Activated naive CD4-positive, alpha-beta T cell treated with anti-CD3 and anti-CD28 coated beads, Interleukin-2, amount 50 U/mL, for 24 hours (primary cell): ENCODE results near the gene MYBPC3.

Source experiments
- H3K27ac Mint-ChIP-seq: one replicate; pipeline ENCODE4 v1.8.0; 2021; ENCODE audit warnings: mild to moderate bottlenecking, mixed read lengths
- H3K27me3 Mint-ChIP-seq: one replicate; pipeline ENCODE4 v1.8.0; 2021; ENCODE audit warnings: mixed read lengths
- H3K36me3 Mint-ChIP-seq: one replicate; pipeline ENCODE4 v1.8.0; 2021; ENCODE audit warnings: mixed read lengths
- H3K4me1 Mint-ChIP-seq: one replicate; pipeline ENCODE4 v1.8.0; 2021; ENCODE audit warnings: mixed read lengths
- H3K4me3 Mint-ChIP-seq: one replicate; pipeline ENCODE4 v1.8.0; 2021; ENCODE audit warnings: mild to moderate bottlenecking, mixed read lengths
- H3K9me3 Mint-ChIP-seq: one replicate; pipeline ENCODE4 v1.8.0; 2021; ENCODE audit warnings: mixed read lengths

The MYBPC3 gene

GRCh38 chr11:47389577-47390421 lies 37.3 kb upstream of the MYBPC3 start:
- Mint-ChIP-seq H3K4me3 (no peak overlapping the region), H3K9me3 (no peaks in the 10 kb centered on the region), H3K27me3 (no peaks in the 10 kb centered on the region), H3K36me3 (no peaks in the 10 kb centered on the region), H3K4me1 (peaks cover 46% of the 10 kb centered on the region), H3K27ac (no peak overlapping the region)

GRCh38 chr11:47388697-47389576 lies 36.4 kb upstream of the MYBPC3 start:
- Mint-ChIP-seq H3K27ac (no peak overlapping the region), H3K36me3 (no peaks in the 10 kb centered on the region), H3K9me3 (no peaks in the 10 kb centered on the region), H3K4me3 (no peak overlapping the region), H3K4me1 (peaks cover 41% of the 10 kb centered on the region), H3K27me3 (no peaks in the 10 kb centered on the region)

GRCh38 chr11:47387944-47388696 lies 35.6 kb upstream of the MYBPC3 start:
- no peak overlapping the region for H3K27ac Mint-ChIP-seq
- no peaks in the 10 kb centered on the region for H3K9me3 Mint-ChIP-seq
- H3K4me3 Mint-ChIP-seq = no peak overlapping the region
- peaks cover 33% of the 10 kb centered on the region for H3K4me1 Mint-ChIP-seq
- H3K36me3 Mint-ChIP-seq = no peaks in the 10 kb centered on the region
- H3K27me3 Mint-ChIP-seq = no peaks in the 10 kb centered on the region

GRCh38 chr11:47384498-47384897 lies 32.0 kb upstream of the MYBPC3 start:
- no peaks in the 10 kb centered on the region for H3K9me3 Mint-ChIP-seq
- H3K36me3 Mint-ChIP-seq = no peaks in the 10 kb centered on the region
- no peak overlapping the region for H3K27ac Mint-ChIP-seq

GRCh38 chr11:47383071-47383470 lies 30.6 kb upstream of the MYBPC3 start:
- Mint-ChIP-seq H3K4me1 (no peaks in the 10 kb centered on the region), H3K36me3 (no peaks in the 10 kb centered on the region), H3K9me3 (no peaks in the 10 kb centered on the region), H3K27ac (no peak overlapping the region), H3K4me3 (no peak overlapping the region), H3K27me3 (no peaks in the 10 kb centered on the region)

More at GRCh38 chr11:47384498-47384897, 32.0 kb upstream of the MYBPC3 start:
- Mint-ChIP-seq H3K27me3 (no peaks in the 10 kb centered on the region), H3K4me1 (peaks cover 11% of the 10 kb centered on the region), H3K4me3 (no peak overlapping the region)

- no peaks in the 10 kb centered on the region for H3K9me3 Mint-ChIP-seq
- no peak overlapping the region for H3K27ac Mint-ChIP-seq
- H3K4me1 Mint-ChIP-seq = no peaks in the 10 kb centered on the region
- no peaks in the 10 kb centered on the region for H3K36me3 Mint-ChIP-seq
- H3K4me3 Mint-ChIP-seq = no peak overlapping the region
- no peaks in the 10 kb centered on the region for H3K27me3 Mint-ChIP-seq
These were observed 27.6 kb upstream of the MYBPC3 start for GRCh38 chr11:47380078-47380477.

GRCh38 chr11:47379317-47379716 lies 26.8 kb upstream of the MYBPC3 start:
- H3K36me3 Mint-ChIP-seq = no peaks in the 10 kb centered on the region
- no peaks in the 10 kb centered on the region for H3K27me3 Mint-ChIP-seq
- no peak overlapping the region for H3K27ac Mint-ChIP-seq
- H3K9me3 Mint-ChIP-seq = no peaks in the 10 kb centered on the region
- no peak overlapping the region for H3K4me3 Mint-ChIP-seq
- peaks cover 7% of the 10 kb centered on the region for H3K4me1 Mint-ChIP-seq

- no peak overlapping the region for H3K4me3 Mint-ChIP-seq
- H3K27ac Mint-ChIP-seq = no peak overlapping the region
- H3K36me3 Mint-ChIP-seq = no peaks in the 10 kb centered on the region
- peaks cover 11% of the 10 kb centered on the region for H3K4me1 Mint-ChIP-seq
- H3K9me3 Mint-ChIP-seq = no peaks in the 10 kb centered on the region
- no peaks in the 10 kb centered on the region for H3K27me3 Mint-ChIP-seq
These were observed 26.3 kb upstream of the MYBPC3 start for GRCh38 chr11:47378836-47379170.

GRCh38 chr11:47378010-47378835 lies 25.7 kb upstream of the MYBPC3 start, which contains the start of gene SPI1:
SPI1 (minus strand) TSS chr11:47378547; CDS start chr11:47378353, 194 bp downstream.
- Mint-ChIP-seq H3K4me1 (peaks cover 11% of the 10 kb centered on the region), H3K27me3 (no peaks in the 10 kb centered on the region), H3K27ac (no peak within 1 kb of the TSS), H3K36me3 (no peaks in the 10 kb centered on the region), H3K4me3 (no peak within 1 kb of the TSS), H3K9me3 (no peaks in the 10 kb centered on the region)

- no peaks in the 10 kb centered on the region for H3K27me3 Mint-ChIP-seq
- no peak overlapping the region for H3K27ac Mint-ChIP-seq
- no peaks in the 10 kb centered on the region for H3K9me3 Mint-ChIP-seq
- H3K4me3 Mint-ChIP-seq = no peak overlapping the region
- no peaks in the 10 kb centered on the region for H3K36me3 Mint-ChIP-seq
- H3K4me1 Mint-ChIP-seq = peaks cover 11% of the 10 kb centered on the region
These were observed 25.1 kb upstream of the MYBPC3 start for GRCh38 chr11:47377571-47378009.

- no peaks in the 10 kb centered on the region for H3K9me3 Mint-ChIP-seq
- H3K27me3 Mint-ChIP-seq = no peaks in the 10 kb centered on the region
- no peaks in the 10 kb centered on the region for H3K36me3 Mint-ChIP-seq
- H3K4me3 Mint-ChIP-seq = no peak overlapping the region
- H3K4me1 Mint-ChIP-seq = peaks cover 11% of the 10 kb centered on the region
- H3K27ac Mint-ChIP-seq = no peak overlapping the region
These were observed 24.2 kb upstream of the MYBPC3 start for GRCh38 chr11:47376525-47377371.

- Mint-ChIP-seq H3K36me3 (no peaks in the 10 kb centered on the region), H3K27me3 (no peaks in the 10 kb centered on the region), H3K4me3 (no peak overlapping the region), H3K9me3 (no peaks in the 10 kb centered on the region), H3K27ac (peak overlapping the region; percentile 20), H3K4me1 (peaks cover 11% of the 10 kb centered on the region)
These were observed 23.6 kb upstream of the MYBPC3 start for GRCh38 chr11:47376107-47376524.

- Mint-ChIP-seq H3K27ac (peak overlapping the region; percentile 20), H3K4me1 (peaks cover 13% of the 10 kb centered on the region), H3K4me3 (no peak overlapping the region), H3K9me3 (no peaks in the 10 kb centered on the region), H3K36me3 (no peaks in the 10 kb centered on the region), H3K27me3 (no peaks in the 10 kb centered on the region)
These were observed 23.1 kb upstream of the MYBPC3 start for GRCh38 chr11:47375546-47376085.

GRCh38 chr11:47375020-47375419 lies 22.5 kb upstream of the MYBPC3 start:
- Mint-ChIP-seq H3K27me3 (no peaks in the 10 kb centered on the region), H3K27ac (no peak overlapping the region), H3K4me1 (peaks cover 15% of the 10 kb centered on the region), H3K4me3 (no peak overlapping the region), H3K9me3 (no peaks in the 10 kb centered on the region), H3K36me3 (no peaks in the 10 kb centered on the region)
